Measurements from ENCODE around the gene PDZRN4.

Gene PDZRN4

GRCh38 chr12:41361738-41362137, 173.6 kb downstream of the PDZRN4 start:
- Histone ChIP-seq H3K4me1 (ENCODE audit: control insufficient read depth, insufficient read depth, low read length, unreplicated experiment) (no peaks in the 10 kb centered on the region), H3K4me3 (ENCODE audit: low read depth, low read length) (no peak overlapping the region), H3K36me3 (ENCODE audit: insufficient read depth, low read length) (no peaks in the 10 kb centered on the region), H3K79me2 (ENCODE audit: control insufficient read depth, insufficient read depth, low read length, unreplicated experiment) (no peaks in the 10 kb centered on the region), H2AFZ (ENCODE audit: low read length, unreplicated experiment) (no peak overlapping the region), H3K27me3 (ENCODE audit: insufficient read depth, low read length) (no peaks in the 10 kb centered on the region), H3K27ac (ENCODE audit: low read depth, low read length) (no peak overlapping the region)

GRCh38 chr12:41362510-41362909, 174.4 kb downstream of the PDZRN4 start:
- H3K79me2 ChIP-seq (ENCODE audit: control insufficient read depth, insufficient read depth, low read length, unreplicated experiment): no peaks in the 10 kb centered on the region

DNA sequence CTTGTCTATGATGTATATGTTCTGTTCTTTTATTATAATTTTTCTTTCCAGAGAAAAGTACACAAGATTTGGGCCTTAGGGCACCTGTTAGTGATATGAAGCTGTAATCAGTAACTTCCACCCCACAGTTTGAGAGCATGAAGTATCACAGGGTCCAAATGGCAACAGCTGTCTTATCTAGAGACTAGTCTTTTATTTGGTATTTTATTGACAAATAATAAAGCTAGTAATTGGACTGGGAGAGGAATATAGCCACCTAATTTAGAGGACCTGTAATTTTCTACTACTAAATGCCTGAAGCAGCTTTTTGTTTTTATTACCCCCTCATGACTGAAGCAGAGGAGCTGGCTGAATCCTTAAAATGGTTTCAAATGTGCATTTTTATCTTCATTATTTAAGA, 174.8 kb downstream of the PDZRN4 start:
- no peaks in the 10 kb centered on the region for H3K4me1 ChIP-seq (ENCODE audit: control insufficient read depth, insufficient read depth, low read length, unreplicated experiment)
- no peak overlapping the region for H2AFZ ChIP-seq (ENCODE audit: low read length, unreplicated experiment)
- no peaks in the 10 kb centered on the region for H3K79me2 ChIP-seq (ENCODE audit: control insufficient read depth, insufficient read depth, low read length, unreplicated experiment)
- no peak overlapping the region for H3K4me3 ChIP-seq (ENCODE audit: low read depth, low read length)
- no peaks in the 10 kb centered on the region for H3K36me3 ChIP-seq (ENCODE audit: insufficient read depth, low read length)
- no peaks in the 10 kb centered on the region for H3K27me3 ChIP-seq (ENCODE audit: insufficient read depth, low read length)
- no peak overlapping the region for H3K27ac ChIP-seq (ENCODE audit: low read depth, low read length)

More at GRCh38 chr12:41362510-41362909, 174.4 kb downstream of the PDZRN4 start:
- H3K4me1 ChIP-seq (ENCODE audit: control insufficient read depth, insufficient read depth, low read length, unreplicated experiment): no peaks in the 10 kb centered on the region
- H3K27ac ChIP-seq (ENCODE audit: low read depth, low read length): no peak overlapping the region
- no peak overlapping the region for H3K4me3 ChIP-seq (ENCODE audit: low read depth, low read length)
- H3K27me3 ChIP-seq (ENCODE audit: insufficient read depth, low read length): no peaks in the 10 kb centered on the region
- no peak overlapping the region for H2AFZ ChIP-seq (ENCODE audit: low read length, unreplicated experiment)
- H3K36me3 ChIP-seq (ENCODE audit: insufficient read depth, low read length): no peaks in the 10 kb centered on the region

- no peaks in the 10 kb centered on the region for H3K36me3 ChIP-seq (ENCODE audit: insufficient read depth, low read length)
- H3K4me1 ChIP-seq (ENCODE audit: control insufficient read depth, insufficient read depth, low read length, unreplicated experiment): no peaks in the 10 kb centered on the region
- H3K4me3 ChIP-seq (ENCODE audit: low read depth, low read length): no peak overlapping the region
- H2AFZ ChIP-seq (ENCODE audit: low read length, unreplicated experiment): no peak overlapping the region
- no peaks in the 10 kb centered on the region for H3K27me3 ChIP-seq (ENCODE audit: insufficient read depth, low read length)
- no peak overlapping the region for H3K27ac ChIP-seq (ENCODE audit: low read depth, low read length)
- no peaks in the 10 kb centered on the region for H3K79me2 ChIP-seq (ENCODE audit: control insufficient read depth, insufficient read depth, low read length, unreplicated experiment)
Observed at GRCh38 chr12:41364211-41364610, 176.1 kb downstream of the PDZRN4 start.

DNA sequence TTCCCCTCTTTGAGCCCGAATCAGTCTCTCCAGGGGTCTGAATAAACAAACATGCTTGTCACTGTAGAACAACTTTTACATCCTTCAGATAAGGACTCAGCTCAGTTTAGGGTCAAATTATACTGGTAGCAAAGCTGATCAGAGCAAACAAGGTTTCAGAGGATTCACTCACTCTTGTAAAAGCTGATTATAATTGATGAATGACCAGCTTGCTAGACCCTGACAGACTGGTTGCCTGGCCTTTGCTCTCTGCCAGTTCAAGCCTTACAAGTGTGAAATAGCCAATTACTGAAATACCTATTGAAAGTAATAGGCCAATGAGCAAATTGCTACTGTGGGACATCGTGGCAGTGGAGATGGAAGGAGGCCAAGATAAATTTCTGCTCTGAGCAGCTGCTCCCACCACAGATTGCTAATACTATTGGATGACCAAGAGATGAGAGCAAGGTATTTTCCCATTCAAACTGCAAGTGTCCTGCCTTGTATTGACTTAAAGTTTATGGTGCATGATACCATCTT, 177.6 kb downstream of the PDZRN4 start:
- no peaks in the 10 kb centered on the region for H3K79me2 ChIP-seq (ENCODE audit: control insufficient read depth, insufficient read depth, low read length, unreplicated experiment)
- no peaks in the 10 kb centered on the region for H3K36me3 ChIP-seq (ENCODE audit: insufficient read depth, low read length)
- no peak overlapping the region for H2AFZ ChIP-seq (ENCODE audit: low read length, unreplicated experiment)
- H3K27me3 ChIP-seq (ENCODE audit: insufficient read depth, low read length): no peaks in the 10 kb centered on the region
- H3K4me1 ChIP-seq (ENCODE audit: control insufficient read depth, insufficient read depth, low read length, unreplicated experiment): no peaks in the 10 kb centered on the region
- no peak overlapping the region for H3K4me3 ChIP-seq (ENCODE audit: low read depth, low read length)
- no peak overlapping the region for H3K27ac ChIP-seq (ENCODE audit: low read depth, low read length)

- Histone ChIP-seq H3K4me1 (ENCODE audit: control insufficient read depth, insufficient read depth, low read length, unreplicated experiment) (no peaks in the 10 kb centered on the region), H3K27me3 (ENCODE audit: insufficient read depth, low read length) (no peaks in the 10 kb centered on the region), H3K36me3 (ENCODE audit: insufficient read depth, low read length) (no peaks in the 10 kb centered on the region), H2AFZ (ENCODE audit: low read length, unreplicated experiment) (no peak overlapping the region), H3K27ac (ENCODE audit: low read depth, low read length) (no peak overlapping the region), H3K79me2 (ENCODE audit: control insufficient read depth, insufficient read depth, low read length, unreplicated experiment) (no peaks in the 10 kb centered on the region), H3K4me3 (ENCODE audit: low read depth, low read length) (no peak overlapping the region)
Observed at GRCh38 chr12:41367726-41368405, 179.7 kb downstream of the PDZRN4 start.

- Histone ChIP-seq H3K4me3 (ENCODE audit: low read depth, low read length) (no peak overlapping the region), H3K27me3 (ENCODE audit: insufficient read depth, low read length) (no peaks in the 10 kb centered on the region), H3K79me2 (ENCODE audit: control insufficient read depth, insufficient read depth, low read length, unreplicated experiment) (no peaks in the 10 kb centered on the region), H3K4me1 (ENCODE audit: control insufficient read depth, insufficient read depth, low read length, unreplicated experiment) (no peaks in the 10 kb centered on the region), H3K36me3 (ENCODE audit: insufficient read depth, low read length) (no peaks in the 10 kb centered on the region), H2AFZ (ENCODE audit: low read length, unreplicated experiment) (no peak overlapping the region), H3K27ac (ENCODE audit: low read depth, low read length) (no peak overlapping the region)
Observed at GRCh38 chr12:41380878-41381277, 192.8 kb downstream of the PDZRN4 start.

GRCh38 chr12:41402801-41403200, 214.7 kb downstream of the PDZRN4 start:
- Histone ChIP-seq H3K4me1 (ENCODE audit: control insufficient read depth, insufficient read depth, low read length, unreplicated experiment) (no peaks in the 10 kb centered on the region), H3K27me3 (ENCODE audit: insufficient read depth, low read length) (no peaks in the 10 kb centered on the region), H3K36me3 (ENCODE audit: insufficient read depth, low read length) (no peaks in the 10 kb centered on the region), H3K79me2 (ENCODE audit: control insufficient read depth, insufficient read depth, low read length, unreplicated experiment) (no peaks in the 10 kb centered on the region), H3K27ac (ENCODE audit: low read depth, low read length) (no peak overlapping the region), H2AFZ (ENCODE audit: low read length, unreplicated experiment) (no peak overlapping the region), H3K4me3 (ENCODE audit: low read depth, low read length) (no peak overlapping the region)

- Histone ChIP-seq H3K79me2 (ENCODE audit: control insufficient read depth, insufficient read depth, low read length, unreplicated experiment) (no peaks in the 10 kb centered on the region), H3K4me3 (ENCODE audit: low read depth, low read length) (no peak overlapping the region), H2AFZ (ENCODE audit: low read length, unreplicated experiment) (no peak overlapping the region), H3K4me1 (ENCODE audit: control insufficient read depth, insufficient read depth, low read length, unreplicated experiment) (no peaks in the 10 kb centered on the region), H3K27ac (ENCODE audit: low read depth, low read length) (no peak overlapping the region), H3K27me3 (ENCODE audit: insufficient read depth, low read length) (no peaks in the 10 kb centered on the region), H3K36me3 (ENCODE audit: insufficient read depth, low read length) (no peaks in the 10 kb centered on the region)
Observed at GRCh38 chr12:41407232-41407799, 219.2 kb downstream of the PDZRN4 start.

- Histone ChIP-seq H3K27ac (ENCODE audit: low read depth, low read length) (no peak overlapping the region), H2AFZ (ENCODE audit: low read length, unreplicated experiment) (no peak overlapping the region), H3K79me2 (ENCODE audit: control insufficient read depth, insufficient read depth, low read length, unreplicated experiment) (no peaks in the 10 kb centered on the region)
Observed at GRCh38 chr12:41409628-41410027, 221.5 kb downstream of the PDZRN4 start.

GRCh38 chr12:41418586-41418985, 230.5 kb downstream of the PDZRN4 start:
- Histone ChIP-seq H3K27ac (ENCODE audit: low read depth, low read length) (no peak overlapping the region), H3K79me2 (ENCODE audit: control insufficient read depth, insufficient read depth, low read length, unreplicated experiment) (no peaks in the 10 kb centered on the region), H3K4me3 (ENCODE audit: low read depth, low read length) (no peak overlapping the region), H3K4me1 (ENCODE audit: control insufficient read depth, insufficient read depth, low read length, unreplicated experiment) (no peaks in the 10 kb centered on the region), H2AFZ (ENCODE audit: low read length, unreplicated experiment) (no peak overlapping the region), H3K36me3 (ENCODE audit: insufficient read depth, low read length) (no peaks in the 10 kb centered on the region), H3K27me3 (ENCODE audit: insufficient read depth, low read length) (no peaks in the 10 kb centered on the region)

More at GRCh38 chr12:41409628-41410027, 221.5 kb downstream of the PDZRN4 start:
- Histone ChIP-seq H3K4me1 (ENCODE audit: control insufficient read depth, insufficient read depth, low read length, unreplicated experiment) (no peaks in the 10 kb centered on the region), H3K4me3 (ENCODE audit: low read depth, low read length) (no peak overlapping the region), H3K27me3 (ENCODE audit: insufficient read depth, low read length) (no peaks in the 10 kb centered on the region), H3K36me3 (ENCODE audit: insufficient read depth, low read length) (no peaks in the 10 kb centered on the region)

Data from ACC112 (cell line).